K562 (cell line): Measurements from ENCODE around the gene LRRC37B. TPM values are rescaled to one million over a fixed set of nuclear protein-coding genes. Genes with fewer than 3 reads are reported as not detected.

ENCODE experiments used
- ATAC-seq: fragments of 200-7000 bp; cut with Tn5 transposase; 3 replicates; pipeline ENCODE4 v1.9.1; 2020; ENCODE audit warnings: moderate library complexity
- BruUV-seq: library from RNA; stranded (reverse); fragments of 400-500 nt; replicated peaks from 2 replicates; lab custom pipeline; 2021; lab: Mats Ljungman, UMichigan
- CTCF ChIA-PET: fragments of 300-600 bp; formaldehyde crosslinking; extraction: SDS; loops from one replicate; lab custom pipeline; 2021; ENCODE audit warnings: low intra/inter-chr PET ratio; lab: Yijun Ruan, JAX
- POLR2A ChIA-PET: fragments of 300-600, 350-650 bp; sonication (Branson Sonifier 250); formaldehyde crosslinking; extraction: SDS; loops from one replicate; lab custom pipeline; 2021; ENCODE audit warnings: antibody characterized with exemption, inconsistent platforms; lab: Yijun Ruan, JAX
- DNase-seq, 4 experiments: peaks; one replicate each; pipeline versions ENCODE4 v3.0.0 to v3.0.0-alpha.2; 2011 to 2018; ENCODE audit warnings: low spot score in 3 of 4, mixed read lengths in 3 of 4; ENCODE audit errors: extremely low read depth in 1 of 4
- FAIRE-seq: peaks from 2 replicates; lab custom pipeline; 2011; peaks lifted over from hg19 to GRCh38; lab: Jason Lieb, UNC
- H2AFZ ChIP-seq: 2 replicates; pipeline ENCODE4 v1.6.0; 2011; ENCODE audit warnings: low read depth, low read length, control low read depth, inconsistent platforms
- H3K27ac ChIP-seq: fragments of 200-600 bp; 3 replicates; pipeline ENCODE4 v1.8.0; 2011; ENCODE audit warnings: low read depth, mild to moderate bottlenecking, control low read depth, inconsistent platforms, low read length, moderate library complexity, mixed read lengths; ENCODE audit errors: extremely low read depth
- H3K27me3 ChIP-seq, 2 experiments: fragments of 300-600 bp in 1 of 2; 2 replicates in 1 of 2; 3 replicates in 1 of 2; pipeline versions ENCODE4 v1.6.0 to v1.8.0; 2011; ENCODE audit warnings: inconsistent platforms in 2 of 2, low read length in 2 of 2, mild to moderate bottlenecking in 1 of 2, mixed read lengths in 1 of 2, moderate library complexity in 1 of 2; ENCODE audit not compliant: control insufficient read depth in 2 of 2, insufficient read depth in 2 of 2
- H3K36me3 ChIP-seq: fragments of 300-600 bp; 3 replicates; pipeline ENCODE4 v1.8.0; 2011; ENCODE audit warnings: mild to moderate bottlenecking, low read length, inconsistent platforms; ENCODE audit not compliant: control insufficient read depth, insufficient read depth
- H3K4me1 ChIP-seq, 2 experiments: fragments of 200-600 bp in 1 of 2; replicated peaks in 1 of 2; 2 replicates in 1 of 2; 3 replicates in 1 of 2; pipeline versions ENCODE4 v1.5.1 to v1.8.0; 2011; ENCODE audit warnings: inconsistent platforms in 2 of 2, low read length in 2 of 2, mild to moderate bottlenecking in 1 of 2, mixed read lengths in 1 of 2, moderate library complexity in 1 of 2; ENCODE audit not compliant: control insufficient read depth in 2 of 2, insufficient read depth in 2 of 2
- H3K4me2 ChIP-seq: 2 replicates; pipeline ENCODE4 v1.6.1; 2011; ENCODE audit warnings: low read length, control low read depth, inconsistent platforms, mixed read lengths; ENCODE audit not compliant: insufficient read depth
- H3K4me3 ChIP-seq: fragments of 200-600 bp; sonication (generic), shearing (Covaris generic); 2 replicates; pipeline ENCODE4 v1.5.1; 2016; ENCODE audit warnings: control low read depth, inconsistent platforms
- H3K79me2 ChIP-seq: fragments of 200-600 bp; 3 replicates; pipeline ENCODE4 v1.8.0; 2011; ENCODE audit warnings: low read length, inconsistent platforms; ENCODE audit not compliant: control insufficient read depth, insufficient read depth
- H3K9ac ChIP-seq, 2 experiments: 2 replicates each; pipeline versions ENCODE4 v1.6.0 to v1.6.1; 2011; ENCODE audit warnings: low read depth in 2 of 2, low read length in 2 of 2, control low read depth in 1 of 2, inconsistent platforms in 1 of 2, mild to moderate bottlenecking in 1 of 2, mixed read lengths in 1 of 2; ENCODE audit not compliant: insufficient read depth in 1 of 2
- H3K9me1 ChIP-seq: one replicate; pipeline ENCODE4 v1.6.0; 2011; ENCODE audit warnings: inconsistent platforms, mild to moderate bottlenecking, low read length, moderate library complexity; ENCODE audit not compliant: control insufficient read depth, insufficient read depth
- H3K9me3 ChIP-seq: replicated peaks from 2 replicates; pipeline ENCODE4 v1.5.1; 2011; ENCODE audit warnings: low read depth, low read length, inconsistent platforms; ENCODE audit not compliant: control insufficient read depth, insufficient read depth
- H4K20me1 ChIP-seq: replicated peaks from 2 replicates; pipeline ENCODE4 v1.6.1; 2011; ENCODE audit warnings: low read length, inconsistent platforms, mixed read lengths; ENCODE audit not compliant: control insufficient read depth, insufficient read depth
- HDAC1 ChIP-seq, 2 experiments: fragments of 450-650 bp; IDR thresholded peaks; 2 replicates each; pipeline ENCODE4 v1.6.1; 2016 to 2017; ENCODE audit warnings: inconsistent platforms in 1 of 2, mild to moderate bottlenecking in 1 of 2, moderate library complexity in 1 of 2
- NCOA1 ChIP-seq: fragments of 450-650 bp; IDR thresholded peaks from 2 replicates; pipeline ENCODE4 v1.6.1; 2016; ENCODE audit warnings: low read depth
- NR1H2 ChIP-seq: sonication (generic); formaldehyde crosslinking; IDR thresholded peaks from 2 replicates; pipeline ENCODE4 v1.4.0; 2020; ENCODE audit warnings: mild to moderate bottlenecking, missing genetic modification reagents
- NR4A1 ChIP-seq, 2 experiments: fragments of 250-450 bp in 1 of 2; fragments of 450-650 bp in 1 of 2; sonication (Bioruptor Pico) in 1 of 2; IDR thresholded peaks; 2 replicates each; pipeline versions ENCODE4 v1.4.0 to v1.6.1; 2016 to 2020; ENCODE audit warnings: mild to moderate bottlenecking in 2 of 2, missing compliant biosample characterization in 1 of 2, missing genetic modification characterization in 1 of 2, moderate library complexity in 1 of 2
- SMARCA4 ChIP-seq: fragments of 450-650 bp; IDR thresholded peaks from 2 replicates; pipeline ENCODE4 v1.6.1; 2016
- WGBS: fragments of 100-300 bp; shearing (Covaris generic); methylation state at CpG from one replicate; pipeline ENCODE4 v1.1.6; 2016; ENCODE audit warnings: low coverage, mixed read lengths; ENCODE audit not compliant: insufficient coverage; ENCODE audit errors: missing lambda C conversion rate; 5-methylcytosine and 5-hydroxymethylcytosine counted together
- in situ Hi-C: fragments of 300-500 bp; cut with MboI; formaldehyde crosslinking; loops from 4 replicates; pipeline ENCODE4 v1.15.0; 2018; ENCODE audit warnings: inconsistent platforms, mixed read lengths
- intact Hi-C: fragments of 100-400 bp; cut with micrococcal nuclease; formaldehyde crosslinking; loops from 2 replicates; pipeline ENCODE4 v1.14.2; 2022
- polyA plus RNA-seq, 8 experiments: library from polyadenylated mRNA; depleted of rRNA in 4 of 8; stranded (reverse) in 5 of 8; unstranded in 3 of 8; fragments of >200 nt; fragmentation: Nextera tagmentation in 2 of 8; fragmentation: Illumina TruSeq in 1 of 8; extraction: Ambion mirVana in 2 of 8; extraction: Trizol in 1 of 8; gene quantifications; 2 replicates each; pipeline versions ENCODE4 v1.2.1 to v1.2.3, GENCODE V29; 2011 to 2014; ENCODE audit warnings: inconsistent platforms in 1 of 8, missing spikeins in 1 of 8
- total RNA-seq, 7 experiments: library from RNA; depleted of rRNA in 6 of 7; stranded (reverse); fragments of >200 nt in 6 of 7; fragmentation: Illumina TruSeq in 2 of 7; extraction: Trizol in 2 of 7; gene quantifications; 2 replicates each; pipeline versions ENCODE4 v1.2.1 to v1.2.3, GENCODE V29; 2011 to 2021; ENCODE audit warnings: low replicate concordance in 1 of 7

LRRC37B gene
- total and polyA plus RNA-seq, 9 of the 15 experiments (the other 6 are each of a cell fraction or from before 2014, with no cell fraction given) = 2.7 to 19.8 (median 12.4) TPM

GRCh38 chr17:32015245-32016013 is 8.2 kb downstream of the LRRC37B start (continued):
- TF ChIP-seq HDAC1 (IDR thresholded peaks at IDR 0.05) = no peak
- TF ChIP-seq NR4A1 (CRISPR knock-in tag; IDR thresholded peaks at IDR 0.05) = no peak
- TF ChIP-seq NR4A1 (tag; IDR thresholded peaks at IDR 0.05) = no peak

DNA sequence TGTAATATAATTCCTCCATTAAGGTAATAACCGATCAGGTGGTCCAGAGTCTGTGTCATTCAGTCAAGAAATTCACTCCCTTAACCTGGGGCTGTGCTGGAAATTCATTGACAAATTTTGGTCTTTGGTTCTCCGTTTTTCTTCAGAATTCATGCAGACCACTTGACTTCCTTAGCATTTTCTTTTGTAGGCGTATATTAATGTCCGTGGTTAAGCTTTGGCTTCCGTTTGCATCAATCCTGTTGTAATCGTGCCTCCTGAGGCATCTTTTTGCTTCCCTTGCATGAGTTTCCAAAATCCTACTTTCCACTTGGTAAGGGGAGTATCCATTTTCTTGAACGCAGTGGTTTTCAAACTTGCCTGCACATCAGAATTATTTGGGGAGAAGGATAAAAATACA is 9.0 kb downstream of the LRRC37B start:
- H3K79me2 ChIP-seq = peaks cover 17% of the 10 kb centered on the region; the same call in 1 of the 3 replicates
- no peak overlapping the region for H2AFZ ChIP-seq
- no peaks in the 10 kb centered on the region for H3K9me1 ChIP-seq
- intact Hi-C loops (no loop called here), in situ Hi-C loops (no loop called here)
- no peaks in the 10 kb centered on the region for H4K20me1 ChIP-seq
- no peak overlapping the region for H3K27ac ChIP-seq
- DNase-seq = no peak
- no peaks in the 10 kb centered on the region for H3K4me1 ChIP-seq
- FAIRE-seq = no peak
- no peaks in the 10 kb centered on the region for H3K27me3 ChIP-seq
- H3K9me3 ChIP-seq = no peaks in the 10 kb centered on the region
- POLR2A ChIA-PET = interaction anchor here (0.7 to 1.7 kb wide), 4 partner anchors 9 to 525 kb away, joined by 3 to 4 read pairs (median 4); partner anchors contain the start of gene LRRC37B
- CTCF ChIA-PET = no interaction called here
- no peak overlapping the region for H3K4me2 ChIP-seq
- no peak overlapping the region for H3K4me3 ChIP-seq
- no TSS peak for BruUV-seq
- peaks cover 18% of the 10 kb centered on the region; the same call in 1 of the 3 replicates for H3K36me3 ChIP-seq
- no peak overlapping the region for H3K9ac ChIP-seq
- 71% methylated on average over 7 of the region's 7 CpGs for WGBS
- TF ChIP-seq NR1H2 (CRISPR knock-in tag) (no peak), NCOA1 (no peak), SMARCA4 (no peak)
- ATAC-seq = no peak
